GM21825 (cell line): ENCODE data around the gene SDF2L1.
A peak's percentile ranks its signal among the peaks of the same experiment; 100 is the strongest.
"Not testable (repeated sequence)": the region's sequence is repeated elsewhere in the genome, so short reads cannot be mapped to it uniquely, and the experiment has no call there.

Experiments
- ATAC-seq: cut with Tn5 transposase; IDR thresholded peaks from one replicate; pipeline ENCODE4 v1.9.1; 2021; ENCODE audit warnings: mild to moderate bottlenecking, moderate library complexity; ENCODE audit not compliant: unreplicated experiment

The SDF2L1 gene

GRCh38 chr22:21641789-21642583 lies at the start of gene SDF2L1:
TSS of gene SDF2L1 (plus strand) at chr22:21642302. CDS start at chr22:21642337, 35 bp downstream.
- peak; percentile 82 for ATAC-seq

DNA sequence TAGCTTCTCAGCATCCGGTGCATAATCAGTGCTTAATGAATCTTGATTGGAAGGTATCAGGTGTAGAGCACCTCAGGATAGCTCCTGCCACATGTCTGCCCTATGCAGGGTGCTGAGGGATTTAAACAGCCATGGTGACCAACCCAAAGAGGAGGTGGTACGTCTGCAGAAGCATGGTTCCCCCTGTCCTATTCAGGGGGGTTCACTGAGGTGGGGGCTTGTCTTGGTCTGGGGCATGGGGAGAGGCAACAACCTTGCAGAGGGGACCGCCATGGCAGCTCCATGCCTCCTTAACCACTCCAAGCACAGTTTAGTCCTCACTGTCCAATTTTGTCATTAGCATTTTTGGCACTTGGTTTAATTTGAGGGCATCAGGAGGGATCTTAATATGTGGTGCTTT lies 49.7 kb upstream of the SDF2L1 start:
- ATAC-seq = no peak

DNA sequence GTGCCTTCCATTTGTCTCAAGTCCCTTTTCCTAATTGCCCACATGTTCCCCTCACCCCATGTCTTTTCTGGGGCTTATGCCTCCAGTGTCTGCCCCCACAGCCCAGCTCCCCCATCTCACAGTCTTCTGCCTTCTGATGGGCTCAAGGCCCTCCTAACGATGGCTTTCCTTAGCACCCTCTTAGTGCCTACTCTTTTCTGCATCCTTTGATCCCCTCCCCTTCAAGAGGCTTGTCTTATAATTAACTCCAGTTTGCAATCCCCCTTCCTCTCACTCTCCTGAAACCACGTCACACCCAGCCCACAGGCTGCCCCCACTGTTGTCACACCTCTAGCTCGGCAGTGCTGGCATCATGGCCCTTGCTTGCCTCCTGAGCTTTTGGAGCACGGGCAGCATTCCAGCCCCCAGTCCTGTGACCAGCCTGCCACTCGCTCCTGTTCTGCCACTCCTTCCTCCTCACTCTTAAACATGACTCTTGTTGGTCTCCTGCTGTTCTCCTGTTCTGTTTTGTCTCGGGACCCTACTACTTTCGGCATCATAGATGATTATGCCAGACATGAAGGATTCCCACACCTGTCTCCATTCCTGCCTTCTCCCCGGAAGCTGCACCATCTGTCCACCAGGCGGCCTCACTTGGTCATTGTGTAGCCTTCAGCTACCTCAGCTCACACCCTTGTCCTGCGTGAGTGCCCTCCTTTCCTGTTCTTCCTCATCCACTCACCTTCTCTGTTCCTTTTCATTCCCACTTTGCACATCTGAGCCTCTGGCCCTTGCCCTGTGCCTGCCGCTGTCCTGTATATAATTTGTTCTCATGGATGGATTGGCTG lies 48.5 kb upstream of the SDF2L1 start:
- ATAC-seq = no peak

DNA sequence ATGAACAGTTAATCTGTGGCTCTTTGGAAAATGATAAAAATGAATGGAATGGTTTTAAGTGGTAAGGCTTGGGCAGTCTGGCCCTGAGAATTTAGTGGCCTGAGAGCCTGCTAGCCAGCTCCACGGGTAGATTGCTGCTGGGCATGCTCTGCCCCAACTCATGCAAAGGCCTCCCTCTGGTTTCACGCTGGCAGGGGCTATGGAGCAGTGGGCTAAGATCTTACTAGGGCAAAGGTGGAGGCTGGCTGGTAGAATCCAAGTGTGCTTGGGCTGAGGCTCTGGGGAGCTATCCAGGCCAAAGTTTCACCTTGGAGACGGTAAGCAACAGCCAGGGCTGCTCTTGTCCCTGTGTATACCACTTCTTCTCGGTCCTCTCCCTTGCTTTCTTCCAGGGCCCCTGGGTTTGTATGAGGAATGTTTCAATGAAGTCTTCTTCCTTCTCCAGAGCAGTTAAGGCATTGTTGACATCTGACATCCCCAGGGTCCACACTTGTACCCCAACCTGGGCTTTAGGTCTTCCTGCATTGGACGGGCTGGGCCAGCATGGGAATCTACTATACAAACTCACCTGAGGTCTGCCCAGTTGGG lies 47.1 kb upstream of the SDF2L1 start:
- ATAC-seq = no peak

GRCh38 chr22:21596356-21597135 lies 45.6 kb upstream of the SDF2L1 start:
- not testable (repeated sequence) for ATAC-seq

- no peak for ATAC-seq
Measured at GRCh38 chr22:21598302-21598701, 43.8 kb upstream of the SDF2L1 start.

DNA sequence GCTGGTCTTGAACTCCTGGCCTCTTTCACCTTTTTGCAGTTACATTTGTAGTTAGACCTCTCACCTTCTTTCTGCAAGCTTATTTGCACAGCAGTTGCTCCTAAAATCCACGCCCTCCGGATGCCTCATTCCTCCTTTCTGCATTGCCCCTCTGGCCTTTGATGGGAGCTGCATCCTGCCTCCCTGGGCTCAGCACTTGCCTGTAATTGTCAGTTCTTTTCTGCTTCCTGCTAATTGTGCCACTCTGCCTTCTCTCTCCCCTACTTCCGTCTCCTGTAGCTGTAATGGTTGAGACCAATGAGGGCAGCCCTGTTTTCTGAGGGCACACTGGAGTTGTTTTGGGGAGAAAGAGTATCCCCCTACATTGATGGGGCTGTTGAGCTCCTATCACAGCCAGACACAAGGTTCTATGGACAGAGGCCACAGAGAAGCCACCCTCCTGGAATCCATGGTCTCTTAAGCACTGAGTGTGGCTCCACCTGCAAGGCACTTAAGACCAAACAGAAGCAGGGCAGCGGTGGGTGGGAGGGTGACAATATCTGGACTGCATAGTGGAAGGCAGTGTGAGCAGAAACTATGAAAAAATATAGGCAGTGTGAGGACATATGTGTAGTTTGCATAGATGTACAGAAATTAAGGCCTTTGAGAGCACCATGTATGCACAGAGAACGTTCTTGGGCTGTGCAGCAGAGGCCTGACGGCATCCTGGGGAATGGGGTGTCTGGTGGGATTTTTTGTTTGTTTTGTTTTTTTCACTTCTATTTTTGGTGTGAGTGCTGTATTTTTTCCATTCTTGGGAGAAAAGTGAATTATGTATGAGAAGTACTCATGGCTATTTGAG lies 42.8 kb upstream of the SDF2L1 start:
- no peak for ATAC-seq

GRCh38 chr22:21602579-21602978 lies 39.5 kb upstream of the SDF2L1 start:
- ATAC-seq = no peak

DNA sequence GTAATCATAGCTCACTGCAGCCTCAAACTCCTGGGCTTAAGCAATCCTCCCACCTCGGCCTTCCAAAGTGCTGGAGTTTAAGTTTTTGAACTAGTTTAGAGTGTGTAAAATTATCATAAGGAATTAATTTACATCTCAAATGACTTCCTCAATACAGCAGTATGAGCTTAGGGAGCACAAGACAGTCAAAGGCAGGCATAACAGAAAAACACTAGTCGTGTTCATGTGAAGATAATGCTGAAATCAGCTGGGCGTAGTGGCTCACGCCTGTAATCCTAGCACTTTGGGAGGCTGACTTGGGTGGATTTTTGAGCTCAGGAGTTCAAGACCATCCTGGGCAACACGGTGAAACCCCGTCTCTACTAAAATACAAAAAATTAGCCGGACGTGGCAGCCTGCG lies 38.1 kb upstream of the SDF2L1 start:
- no peak for ATAC-seq

DNA sequence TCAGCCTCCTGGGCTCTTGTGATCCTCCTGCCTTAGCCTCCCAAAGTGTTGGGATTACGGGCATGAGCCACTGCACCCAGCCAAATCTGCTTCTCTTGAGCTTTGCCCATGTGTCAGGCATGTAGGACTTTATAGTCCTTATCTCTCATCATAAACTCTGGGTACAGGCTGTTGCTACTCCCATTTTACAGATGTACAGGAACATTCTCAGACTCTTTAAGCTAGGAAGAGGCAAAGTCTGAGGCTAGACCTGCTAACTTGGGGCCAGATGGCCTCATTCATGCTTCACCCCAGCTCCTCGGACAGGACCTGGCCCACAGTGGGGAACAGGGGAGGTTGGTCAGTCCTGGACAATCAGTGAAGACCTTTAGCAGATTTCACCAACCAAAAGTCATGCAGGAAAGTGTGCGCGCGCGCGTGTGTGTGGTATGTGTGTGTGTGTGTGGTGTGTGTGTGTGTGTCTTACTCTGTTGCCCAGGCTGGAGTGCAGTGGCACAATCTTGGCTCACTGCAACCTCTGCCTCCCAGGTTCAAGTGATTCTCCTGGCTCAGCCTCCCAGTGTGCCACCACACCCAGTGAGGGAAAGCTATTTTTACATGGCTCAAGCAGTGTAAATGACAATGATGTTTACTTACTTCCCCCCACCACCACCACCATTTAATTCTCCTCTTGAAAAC lies 36.1 kb upstream of the SDF2L1 start:
- ATAC-seq = no peak

GRCh38 chr22:21606775-21607174 lies 35.3 kb upstream of the SDF2L1 start:
- ATAC-seq = no peak

GRCh38 chr22:21609556-21610157 lies 32.4 kb upstream of the SDF2L1 start:
- ATAC-seq = not testable (repeated sequence)

GRCh38 chr22:21611210-21611977 lies 30.7 kb upstream of the SDF2L1 start:
- no peak for ATAC-seq

- ATAC-seq = no peak
Measured at GRCh38 chr22:21612858-21613257, 29.2 kb upstream of the SDF2L1 start.

DNA sequence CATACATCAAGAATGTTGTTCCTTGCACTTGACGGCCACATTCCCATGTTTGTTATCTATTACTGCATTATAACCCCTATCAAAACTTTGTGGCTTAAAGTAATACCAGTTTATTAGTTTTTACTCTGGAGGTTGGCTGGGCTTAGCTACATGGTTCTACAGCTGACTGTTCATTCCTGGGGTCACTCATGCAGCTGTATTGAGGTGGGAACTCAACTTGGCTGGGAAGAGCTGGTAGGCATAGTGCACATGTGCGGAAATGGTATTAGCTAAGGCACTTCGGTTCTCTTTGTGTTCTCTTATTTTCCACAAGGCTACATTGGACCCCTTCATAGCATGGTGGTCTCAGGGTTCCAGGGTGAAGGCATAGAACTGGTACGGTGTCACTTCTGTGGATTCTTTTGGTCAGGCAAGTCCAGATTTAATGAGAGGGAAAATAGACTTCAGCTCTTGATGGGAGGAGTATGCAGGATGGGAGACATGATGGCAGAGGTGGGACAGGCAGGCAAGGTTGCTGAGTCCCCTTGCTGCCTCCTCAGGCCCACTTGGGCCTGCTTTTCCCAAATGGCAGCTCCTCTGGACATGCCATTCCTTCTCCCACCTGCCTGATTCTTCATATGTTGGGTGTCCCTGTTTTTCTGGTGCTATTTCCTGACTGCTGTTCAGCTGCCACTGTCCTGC lies 28.4 kb upstream of the SDF2L1 start:
- no peak for ATAC-seq

GRCh38 chr22:21615731-21616130 lies 26.4 kb upstream of the SDF2L1 start:
- no peak for ATAC-seq

DNA sequence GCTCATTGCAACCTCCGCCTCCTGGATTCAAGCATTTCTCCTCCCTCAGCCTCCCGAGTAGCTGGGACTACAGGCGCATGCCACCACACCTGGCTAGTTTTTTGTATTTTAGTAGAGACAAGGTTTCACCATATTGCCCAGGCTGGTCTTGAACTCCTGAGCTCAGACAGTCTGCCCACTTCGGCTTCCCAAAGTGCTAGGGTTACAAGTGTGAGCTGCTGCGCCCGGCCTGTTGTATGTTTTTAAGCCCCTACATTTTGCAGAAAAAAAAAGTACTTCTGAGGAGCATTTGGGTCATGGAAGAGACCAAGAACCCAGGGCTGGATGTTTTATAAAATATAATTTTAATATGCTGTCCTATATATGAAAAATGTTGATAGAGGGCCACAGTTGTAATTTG lies 24.8 kb upstream of the SDF2L1 start:
- ATAC-seq = not testable (repeated sequence)

GRCh38 chr22:21621025-21621424 lies 21.1 kb upstream of the SDF2L1 start:
- no peak for ATAC-seq
